Astrocyte (in vitro differentiated cells and primary cell): ENCODE data around the gene TREML1. TPM values are rescaled to one million over a fixed set of nuclear protein-coding genes. Genes with fewer than 3 reads are reported as not detected.

Source experiments
- DNase-seq: peaks from one replicate; pipeline ENCODE4 v3.0.0-alpha.2; 2010; ENCODE audit warnings: low read depth
- FAIRE-seq: peaks from 2 replicates; lab custom pipeline; 2011; peaks lifted over from hg19 to GRCh38; lab: Jason Lieb, UNC
- H2AFZ ChIP-seq: 2 replicates; pipeline ENCODE4 v1.6.0; 2012; ENCODE audit warnings: low read depth, low read length, inconsistent platforms
- H3K27ac ChIP-seq: 2 replicates; pipeline ENCODE4 v1.5.1; 2011; ENCODE audit warnings: low read depth, low read length, inconsistent platforms
- H3K27me3 ChIP-seq: 2 replicates; pipeline ENCODE4 v1.6.0; 2011; ENCODE audit warnings: low read length, inconsistent platforms; ENCODE audit not compliant: insufficient read depth
- H3K36me3 ChIP-seq: 2 replicates; pipeline ENCODE4 v1.5.1; 2011; ENCODE audit warnings: low read length, inconsistent platforms; ENCODE audit not compliant: insufficient read depth
- H3K4me1 ChIP-seq: 2 replicates; pipeline ENCODE4 v1.5.1; 2011; ENCODE audit warnings: low read length, inconsistent platforms; ENCODE audit not compliant: insufficient read depth
- H3K4me2 ChIP-seq: 2 replicates; pipeline ENCODE4 v1.6.0; 2012; ENCODE audit warnings: low read length, inconsistent platforms
- H3K4me3 ChIP-seq: 2 replicates; pipeline ENCODE4 v1.5.1; 2011; ENCODE audit warnings: low read depth, mild to moderate bottlenecking, low read length, inconsistent platforms; ENCODE audit not compliant: insufficient read depth
- H3K79me2 ChIP-seq: 2 replicates; pipeline ENCODE4 v1.6.0; 2012; ENCODE audit warnings: mild to moderate bottlenecking, low read length, inconsistent platforms; ENCODE audit not compliant: insufficient read depth
- H3K9ac ChIP-seq: 2 replicates; pipeline ENCODE4 v1.6.0; 2012; ENCODE audit warnings: mild to moderate bottlenecking, low read length, inconsistent platforms
- H3K9me3 ChIP-seq: 2 replicates; pipeline ENCODE4 v1.5.1; 2012; ENCODE audit warnings: low read depth, mild to moderate bottlenecking, low read length, inconsistent platforms; ENCODE audit not compliant: insufficient read depth
- H4K20me1 ChIP-seq: 2 replicates; pipeline ENCODE4 v1.6.0; 2012; ENCODE audit warnings: low read length, inconsistent platforms; ENCODE audit not compliant: insufficient read depth
- H3K27ac Mint-ChIP-seq: one replicate; pipeline ENCODE4 v1.8.0; 2021; ENCODE audit warnings: mild to moderate bottlenecking, mixed read lengths; ENCODE audit not compliant: unreplicated experiment
- H3K27me3 Mint-ChIP-seq: one replicate; pipeline ENCODE4 v1.8.0; 2021; ENCODE audit warnings: low read depth, mixed read lengths; ENCODE audit not compliant: unreplicated experiment
- H3K36me3 Mint-ChIP-seq: one replicate; pipeline ENCODE4 v1.8.0; 2021; ENCODE audit warnings: low read depth, mixed read lengths; ENCODE audit not compliant: unreplicated experiment
- H3K4me1 Mint-ChIP-seq: one replicate; pipeline ENCODE4 v1.8.0; 2021; ENCODE audit warnings: low read depth, mixed read lengths; ENCODE audit not compliant: unreplicated experiment
- H3K4me3 Mint-ChIP-seq: one replicate; pipeline ENCODE4 v1.8.0; 2021; ENCODE audit warnings: mild to moderate bottlenecking, moderate library complexity, mixed read lengths; ENCODE audit not compliant: unreplicated experiment
- H3K9me3 Mint-ChIP-seq: one replicate; pipeline ENCODE4 v1.8.0; 2021; ENCODE audit warnings: mild to moderate bottlenecking, mixed read lengths; ENCODE audit not compliant: unreplicated experiment
- CTCF ChIP-seq: IDR thresholded peaks from 2 replicates; pipeline ENCODE4 v1.5.1; 2011; ENCODE audit warnings: low read depth, mild to moderate bottlenecking, inconsistent platforms, low read length, moderate library complexity; ENCODE audit not compliant: insufficient read depth
- EZH2 ChIP-seq: IDR thresholded peaks from 2 replicates; pipeline ENCODE4 v1.6.1; 2012; ENCODE audit warnings: mild to moderate bottlenecking, low read length, inconsistent platforms; ENCODE audit not compliant: insufficient read depth
- total RNA-seq: library from RNA; stranded (reverse); gene quantifications from 2 replicates; pipeline ENCODE4 v1.2.1, GENCODE V29; 2021

Gene TREML1
- total RNA-seq, 1 donor from 2014 or later: not detected

GRCh38 chr6:41161851-41162552 is 7.9 kb upstream of the TREML1 start:
- Mint-ChIP-seq H3K9me3 (no peaks in the 10 kb centered on the region), H3K4me1 (no peaks in the 10 kb centered on the region), H3K27me3 (peaks cover 34% of the 10 kb centered on the region), H3K27ac (no peak overlapping the region), H3K36me3 (peaks cover 3% of the 10 kb centered on the region), H3K4me3 (no peak overlapping the region)
- FAIRE-seq: no peak
- no peaks in the 10 kb centered on the region for H3K79me2 ChIP-seq
- no peaks in the 10 kb centered on the region for H3K9me3 ChIP-seq
- TF ChIP-seq CTCF: no peak
- no peak for TF ChIP-seq EZH2
- no peaks in the 10 kb centered on the region for H4K20me1 ChIP-seq
- no peak for DNase-seq
- no peak overlapping the region for H3K4me3 ChIP-seq
- no peaks in the 10 kb centered on the region for H3K27me3 ChIP-seq
- no peak overlapping the region for H2AFZ ChIP-seq
- no peak overlapping the region for H3K27ac ChIP-seq
- no peaks in the 10 kb centered on the region for H3K36me3 ChIP-seq
- no peak overlapping the region for H3K9ac ChIP-seq
- no peak overlapping the region for H3K4me2 ChIP-seq
- H3K4me1 ChIP-seq: no peaks in the 10 kb centered on the region

- H2AFZ ChIP-seq: no peak overlapping the region
- TF ChIP-seq EZH2 (no peak), CTCF (no peak)
- H3K27me3 ChIP-seq: no peaks in the 10 kb centered on the region
- peaks cover 3% of the 10 kb centered on the region for H3K36me3 Mint-ChIP-seq
- H3K79me2 ChIP-seq: no peaks in the 10 kb centered on the region
- H3K27ac ChIP-seq: no peak overlapping the region
- H3K4me3 Mint-ChIP-seq: no peak overlapping the region
- H3K9me3 ChIP-seq: no peaks in the 10 kb centered on the region
- no peaks in the 10 kb centered on the region for H3K4me1 ChIP-seq
- H3K4me3 ChIP-seq: no peak overlapping the region
- H3K4me2 ChIP-seq: no peak overlapping the region
- FAIRE-seq (no peak), DNase-seq (no peak)
- H3K27ac Mint-ChIP-seq: no peak overlapping the region
- H4K20me1 ChIP-seq: no peaks in the 10 kb centered on the region
- H3K9me3 Mint-ChIP-seq: peaks cover 2% of the 10 kb centered on the region
- no peak overlapping the region for H3K9ac ChIP-seq
- H3K4me1 Mint-ChIP-seq: no peaks in the 10 kb centered on the region
- peaks cover 34% of the 10 kb centered on the region for H3K27me3 Mint-ChIP-seq
- no peaks in the 10 kb centered on the region for H3K36me3 ChIP-seq
Observed at GRCh38 chr6:41161380-41161779, 7.2 kb upstream of the TREML1 start.

GRCh38 chr6:41160933-41161332 is 6.8 kb upstream of the TREML1 start:
- H3K9ac ChIP-seq: no peak overlapping the region
- H3K79me2 ChIP-seq: no peaks in the 10 kb centered on the region
- no peaks in the 10 kb centered on the region for H3K9me3 ChIP-seq
- H3K4me2 ChIP-seq: no peak overlapping the region
- H4K20me1 ChIP-seq: no peaks in the 10 kb centered on the region
- TF ChIP-seq EZH2: no peak
- no peak for TF ChIP-seq CTCF
- Mint-ChIP-seq H3K36me3 (peaks cover 3% of the 10 kb centered on the region), H3K27ac (no peak overlapping the region), H3K4me3 (no peak overlapping the region), H3K9me3 (peaks cover 3% of the 10 kb centered on the region), H3K4me1 (no peaks in the 10 kb centered on the region), H3K27me3 (peaks cover 35% of the 10 kb centered on the region)
- H3K27me3 ChIP-seq: no peaks in the 10 kb centered on the region
- no peak overlapping the region for H3K27ac ChIP-seq
- DNase-seq (no peak), FAIRE-seq (no peak)
- H3K36me3 ChIP-seq: no peaks in the 10 kb centered on the region
- H3K4me3 ChIP-seq: no peak overlapping the region
- no peaks in the 10 kb centered on the region for H3K4me1 ChIP-seq
- H2AFZ ChIP-seq: no peak overlapping the region
